MM.1S (cell line): ENCODE measurements around the gene JADE2.

Experiments
- DNase-seq: peaks from one replicate; pipeline ENCODE4 v3.0.0-alpha.2; 2015
- H2AFZ ChIP-seq: fragments of 300-600 bp; sonication (generic); 2 replicates; pipeline ENCODE4 v1.6.0; 2016; ENCODE audit warnings: antibody characterized with exemption, low read length
- H3F3A ChIP-seq: fragments of 300-600 bp; sonication (generic); 2 replicates; pipeline ENCODE4 v1.6.1; 2016; ENCODE audit warnings: mild to moderate bottlenecking, antibody characterized with exemption, low read length, moderate library complexity, mixed read lengths; ENCODE audit not compliant: insufficient read depth
- H3K27ac ChIP-seq: fragments of 300-600 bp; sonication (generic); 2 replicates; pipeline ENCODE4 v1.5.1; 2016; ENCODE audit warnings: mild to moderate bottlenecking, low read length
- H3K27me3 ChIP-seq: fragments of 300-600 bp; sonication (generic); replicated peaks from 2 replicates; pipeline ENCODE4 v1.6.0; 2016; ENCODE audit warnings: low read length; ENCODE audit not compliant: insufficient read depth
- H3K36me3 ChIP-seq: fragments of 300-600 bp; sonication (generic); replicated peaks from 2 replicates; pipeline ENCODE4 v1.6.1; 2016; ENCODE audit warnings: mild to moderate bottlenecking, low read length, mixed read lengths; ENCODE audit not compliant: insufficient read depth
- H3K4me1 ChIP-seq: fragments of 300-600 bp; sonication (generic); 2 replicates; pipeline ENCODE4 v1.6.1; 2016; ENCODE audit warnings: low read length, mixed read lengths
- H3K4me2 ChIP-seq: fragments of 300-600 bp; sonication (generic); 2 replicates; pipeline ENCODE4 v1.6.0; 2016; ENCODE audit warnings: low read depth, low read length
- H3K4me3 ChIP-seq: fragments of 300-600 bp; sonication (generic); 2 replicates; pipeline ENCODE4 v1.5.1; 2016; ENCODE audit warnings: low read length, mixed read lengths
- H3K79me2 ChIP-seq: fragments of 300-600 bp; sonication (generic); 2 replicates; pipeline ENCODE4 v1.6.1; 2016; ENCODE audit warnings: mixed run types, low read length, mixed read lengths
- H3K9ac ChIP-seq: fragments of 300-600 bp; sonication (generic); 2 replicates; pipeline ENCODE4 v1.6.1; 2016; ENCODE audit warnings: low read length, mixed read lengths
- H3K9me2 ChIP-seq: fragments of 300-600 bp; sonication (generic); replicated peaks from 2 replicates; pipeline ENCODE4 v1.6.1; 2016; ENCODE audit warnings: mild to moderate bottlenecking, low read length, mixed read lengths; ENCODE audit not compliant: insufficient read depth
- H3K9me3 ChIP-seq: fragments of 300-600 bp; sonication (generic); replicated peaks from 2 replicates; pipeline ENCODE4 v1.6.1; 2016; ENCODE audit warnings: mild to moderate bottlenecking, low read length, mixed read lengths; ENCODE audit not compliant: insufficient read depth
- H4K20me1 ChIP-seq: fragments of 300-600 bp; sonication (generic); 2 replicates; pipeline ENCODE4 v1.6.1; 2016; ENCODE audit warnings: mild to moderate bottlenecking, low read length, moderate library complexity, mixed read lengths; ENCODE audit not compliant: insufficient read depth
- CTCF ChIP-seq: fragments of 300-600 bp; sonication (generic); IDR thresholded peaks from 2 replicates; pipeline ENCODE4 v1.5.1; 2016; ENCODE audit warnings: antibody characterized with exemption, low read length, mixed read lengths
- EZH2 ChIP-seq: fragments of 300-600 bp; sonication (generic); optimal IDR thresholded peaks from 2 replicates; pipeline ENCODE3; 2017; ENCODE audit warnings: low read depth, mild to moderate bottlenecking, antibody characterized with exemption, low read length, mixed read lengths
- EZH2phosphoT487 ChIP-seq: fragments of 300-600 bp; sonication (generic); IDR thresholded peaks from 2 replicates; pipeline ENCODE4 v1.6.1; 2018; ENCODE audit warnings: antibody characterized with exemption, low read length

Gene JADE2

GRCh38 chr5:134489227-134489944 lies 36.1 kb upstream of the JADE2 start:
- no peak overlapping the region for H3K27ac ChIP-seq
- TF ChIP-seq EZH2 (no peak), CTCF (no peak), EZH2phosphoT487 (no peak)
- no peaks in the 10 kb centered on the region for H3K9me3 ChIP-seq
- H2AFZ ChIP-seq, result no peak overlapping the region
- no peaks in the 10 kb centered on the region for H3K36me3 ChIP-seq
- no peaks in the 10 kb centered on the region for H3K9me2 ChIP-seq
- no peak overlapping the region for H3K9ac ChIP-seq
- H3K4me2 ChIP-seq, result no peak overlapping the region
- H3K4me1 ChIP-seq, result no peaks in the 10 kb centered on the region
- no peak overlapping the region for H3K4me3 ChIP-seq
- no peaks in the 10 kb centered on the region for H3K27me3 ChIP-seq
- H3K79me2 ChIP-seq, result no peaks in the 10 kb centered on the region
- DNase-seq, result no peak
- H4K20me1 ChIP-seq, result no peaks in the 10 kb centered on the region
- no peaks in the 10 kb centered on the region for H3F3A ChIP-seq

GRCh38 chr5:134490255-134490924 lies 35.1 kb upstream of the JADE2 start:
- no peak for TF ChIP-seq EZH2
- TF ChIP-seq EZH2phosphoT487, result no peak
- TF ChIP-seq CTCF, result no peak
- H3K27ac ChIP-seq, result no peak overlapping the region
- no peak overlapping the region for H3K9ac ChIP-seq
- H3F3A ChIP-seq, result no peaks in the 10 kb centered on the region
- no peaks in the 10 kb centered on the region for H3K36me3 ChIP-seq
- H3K79me2 ChIP-seq, result no peaks in the 10 kb centered on the region
- H3K27me3 ChIP-seq, result no peaks in the 10 kb centered on the region
- H3K9me2 ChIP-seq, result no peaks in the 10 kb centered on the region
- H4K20me1 ChIP-seq, result no peaks in the 10 kb centered on the region
- no peak overlapping the region for H2AFZ ChIP-seq
- H3K9me3 ChIP-seq, result no peaks in the 10 kb centered on the region
- no peaks in the 10 kb centered on the region for H3K4me1 ChIP-seq
- H3K4me3 ChIP-seq, result no peak overlapping the region
- no peak for DNase-seq
- H3K4me2 ChIP-seq, result no peak overlapping the region

- Histone ChIP-seq H3F3A (no peaks in the 10 kb centered on the region), H3K9me3 (no peaks in the 10 kb centered on the region), H3K4me3 (no peak overlapping the region), H3K27ac (no peak overlapping the region), H3K4me2 (no peak overlapping the region), H2AFZ (no peak overlapping the region), H3K9ac (no peak overlapping the region), H3K79me2 (no peaks in the 10 kb centered on the region), H4K20me1 (no peaks in the 10 kb centered on the region), H3K27me3 (no peaks in the 10 kb centered on the region), H3K4me1 (no peaks in the 10 kb centered on the region), H3K36me3 (no peaks in the 10 kb centered on the region), H3K9me2 (no peaks in the 10 kb centered on the region)
- no peak for TF ChIP-seq EZH2
- TF ChIP-seq CTCF, result no peak
- TF ChIP-seq EZH2phosphoT487, result no peak
- DNase-seq, result no peak
Observed at GRCh38 chr5:134490925-134491271, 34.6 kb upstream of the JADE2 start.
